Measurements from ENCODE around the gene DENND2D. TPM values are rescaled to one million over a fixed set of nuclear protein-coding genes. Genes with fewer than 3 reads are reported as not detected.
A peak's percentile ranks its signal among the peaks of the same experiment; 100 is the strongest.

DENND2D gene
- total and polyA plus RNA-seq, 9 of the 15 experiments (the other 6 are each of a cell fraction or from before 2014, with no cell fraction given) = 0.08 to 0.44 (median 0.13) TPM; not detected in 6

DNA sequence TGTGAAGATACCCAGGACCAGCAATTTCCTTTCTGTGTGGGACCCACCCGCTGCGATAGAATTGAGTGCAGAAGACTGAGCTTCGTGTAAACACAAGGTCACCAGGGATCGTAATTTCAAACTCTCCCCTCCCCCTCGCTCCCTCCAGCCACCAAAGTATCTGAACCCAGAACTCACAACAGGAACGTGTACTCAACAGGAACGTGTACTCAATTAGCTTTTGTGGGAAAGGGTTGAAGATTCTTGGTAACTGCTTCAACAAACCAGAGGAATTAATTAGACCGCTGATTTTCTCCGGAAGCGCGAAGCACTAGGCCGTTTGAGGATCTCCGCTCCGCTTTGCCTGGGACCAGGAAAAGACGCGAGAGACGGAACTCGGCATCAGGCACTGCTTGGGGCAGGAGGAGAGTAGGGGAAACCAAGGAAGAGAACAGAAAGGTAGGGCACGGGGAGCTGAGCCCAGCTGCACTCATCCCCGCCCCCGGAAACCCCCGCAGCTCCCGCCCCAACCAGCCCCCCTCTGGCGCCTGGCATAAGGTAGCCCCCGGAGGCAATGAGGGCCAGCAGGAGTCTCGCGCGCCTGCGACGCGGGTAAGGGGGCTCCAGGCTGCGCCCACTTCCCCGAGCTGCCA is 61.0 kb downstream of the DENND2D start (continued):
- TF ChIP-seq, protein P1, sequence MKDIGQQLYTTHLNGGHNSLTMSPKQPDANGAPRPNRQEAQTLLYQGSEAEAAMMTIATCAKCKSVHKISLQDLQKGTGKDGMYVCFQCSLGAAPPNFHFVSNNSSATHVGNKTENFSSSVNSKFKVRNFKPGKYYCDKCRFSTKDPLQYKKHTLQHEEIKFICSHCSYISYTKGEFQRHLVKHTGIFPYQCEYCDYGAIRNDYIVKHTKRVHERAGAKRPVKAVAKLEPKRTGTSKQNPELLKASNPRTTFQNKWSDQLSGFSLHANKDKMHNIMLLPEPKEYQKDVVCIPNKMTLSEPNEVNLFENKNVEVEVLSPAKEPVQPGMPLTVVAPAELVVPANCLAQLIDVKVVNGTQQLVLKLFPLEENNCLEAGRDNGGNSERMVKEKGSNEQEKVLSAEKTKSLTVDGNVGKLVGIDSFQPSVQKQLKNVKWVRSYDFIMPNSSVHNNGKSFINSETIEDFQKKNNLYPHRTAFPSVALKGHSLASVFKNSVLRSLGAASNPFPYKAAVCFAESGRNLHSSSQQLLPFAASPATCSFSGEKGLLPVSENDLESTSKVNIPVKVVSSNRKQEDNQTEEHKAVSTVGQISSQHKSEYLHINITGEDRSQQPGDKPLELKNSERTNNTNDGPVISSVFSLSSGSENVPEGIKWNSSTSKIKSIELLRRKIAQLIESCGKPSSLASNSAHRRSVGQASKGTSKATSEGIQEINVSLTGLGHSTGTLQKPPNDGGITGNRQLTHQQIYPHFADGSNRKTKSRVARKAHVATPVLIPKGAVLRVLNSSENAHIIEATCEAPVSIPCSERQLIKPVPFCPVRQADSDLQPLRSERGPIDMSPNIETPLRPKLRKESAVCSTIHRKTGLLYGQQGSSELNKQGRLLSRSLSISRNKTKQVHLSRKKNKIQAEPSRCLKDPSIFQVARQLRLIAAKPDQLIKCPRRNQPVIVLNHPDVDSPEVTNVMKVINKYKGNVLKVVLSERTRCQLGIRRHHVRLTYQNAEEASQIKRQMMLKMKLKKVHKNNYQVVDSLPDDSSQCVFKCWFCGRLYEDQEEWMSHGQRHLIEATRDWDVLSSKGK (CRISPR knock-in tag; IDR thresholded peaks at IDR 0.05) = no peak
- no peak for TF ChIP-seq CBFB (CRISPR knock-in tag; IDR thresholded peaks at IDR 0.05)
- 0 out of 2 replicates have a peak, but pooled peaks have one; percentile 40 for TF ChIP-seq CC2D1A (IDR thresholded peaks at IDR 0.05)
- no peak for TF ChIP-seq HNRNPLL (IDR thresholded peaks at IDR 0.05; ENCODE audit: low read depth, low read length, poor library complexity, severe bottlenecking)
- TF ChIP-seq ZNF431 (CRISPR knock-in tag; IDR thresholded peaks at IDR 0.05) = 0 out of 2 replicates have a peak, but pooled peaks have one; percentile 1
- TF ChIP-seq ZNF311 (CRISPR knock-in tag; IDR thresholded peaks at IDR 0.05) = no peak
- TF ChIP-seq KAT2B (IDR thresholded peaks at IDR 0.05; ENCODE audit: low read depth, low read length) = no peak
- TF ChIP-seq SRSF1 (IDR thresholded peaks at IDR 0.05; ENCODE audit: low read depth, low read length) = no peak
- TF ChIP-seq, protein P2, sequence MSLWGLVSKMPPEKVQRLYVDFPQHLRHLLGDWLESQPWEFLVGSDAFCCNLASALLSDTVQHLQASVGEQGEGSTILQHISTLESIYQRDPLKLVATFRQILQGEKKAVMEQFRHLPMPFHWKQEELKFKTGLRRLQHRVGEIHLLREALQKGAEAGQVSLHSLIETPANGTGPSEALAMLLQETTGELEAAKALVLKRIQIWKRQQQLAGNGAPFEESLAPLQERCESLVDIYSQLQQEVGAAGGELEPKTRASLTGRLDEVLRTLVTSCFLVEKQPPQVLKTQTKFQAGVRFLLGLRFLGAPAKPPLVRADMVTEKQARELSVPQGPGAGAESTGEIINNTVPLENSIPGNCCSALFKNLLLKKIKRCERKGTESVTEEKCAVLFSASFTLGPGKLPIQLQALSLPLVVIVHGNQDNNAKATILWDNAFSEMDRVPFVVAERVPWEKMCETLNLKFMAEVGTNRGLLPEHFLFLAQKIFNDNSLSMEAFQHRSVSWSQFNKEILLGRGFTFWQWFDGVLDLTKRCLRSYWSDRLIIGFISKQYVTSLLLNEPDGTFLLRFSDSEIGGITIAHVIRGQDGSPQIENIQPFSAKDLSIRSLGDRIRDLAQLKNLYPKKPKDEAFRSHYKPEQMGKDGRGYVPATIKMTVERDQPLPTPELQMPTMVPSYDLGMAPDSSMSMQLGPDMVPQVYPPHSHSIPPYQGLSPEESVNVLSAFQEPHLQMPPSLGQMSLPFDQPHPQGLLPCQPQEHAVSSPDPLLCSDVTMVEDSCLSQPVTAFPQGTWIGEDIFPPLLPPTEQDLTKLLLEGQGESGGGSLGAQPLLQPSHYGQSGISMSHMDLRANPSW (CRISPR knock-in tag; IDR thresholded peaks at IDR 0.05) = no peak
- no peak for TF ChIP-seq SREBF1 (IDR thresholded peaks at IDR 0.05; ENCODE audit: borderline replicate concordance, low read depth, low read length)
- TF ChIP-seq TARDBP (IDR thresholded peaks at IDR 0.05) = no peak
- no peak for TF ChIP-seq PTBP1 (IDR thresholded peaks at IDR 0.05; ENCODE audit: low read depth, low read length)
- 0 out of 2 replicates have a peak, but pooled peaks have one; percentile 49 for TF ChIP-seq SNIP1 (IDR thresholded peaks at IDR 0.05; ENCODE audit: low read depth)
- TF ChIP-seq SIN3B (IDR thresholded peaks at IDR 0.05; ENCODE audit: low read depth) = no peak
- no peak for TF ChIP-seq SLC30A9 (CRISPR knock-in tag; IDR thresholded peaks at IDR 0.05)
- TF ChIP-seq RFX7 (CRISPR knock-in tag; IDR thresholded peaks at IDR 0.05) = no peak
- 0 out of 4 replicates have a peak, but pooled peaks of 1 of the 2 experiments have one; percentile 40 for TF ChIP-seq TEAD1 (CRISPR knock-in tag; IDR thresholded peaks at IDR 0.05)
- TF ChIP-seq MBD2 (IDR thresholded peaks at IDR 0.05; ENCODE audit: borderline replicate concordance, low read depth) = no peak
- TF ChIP-seq, protein P3, sequence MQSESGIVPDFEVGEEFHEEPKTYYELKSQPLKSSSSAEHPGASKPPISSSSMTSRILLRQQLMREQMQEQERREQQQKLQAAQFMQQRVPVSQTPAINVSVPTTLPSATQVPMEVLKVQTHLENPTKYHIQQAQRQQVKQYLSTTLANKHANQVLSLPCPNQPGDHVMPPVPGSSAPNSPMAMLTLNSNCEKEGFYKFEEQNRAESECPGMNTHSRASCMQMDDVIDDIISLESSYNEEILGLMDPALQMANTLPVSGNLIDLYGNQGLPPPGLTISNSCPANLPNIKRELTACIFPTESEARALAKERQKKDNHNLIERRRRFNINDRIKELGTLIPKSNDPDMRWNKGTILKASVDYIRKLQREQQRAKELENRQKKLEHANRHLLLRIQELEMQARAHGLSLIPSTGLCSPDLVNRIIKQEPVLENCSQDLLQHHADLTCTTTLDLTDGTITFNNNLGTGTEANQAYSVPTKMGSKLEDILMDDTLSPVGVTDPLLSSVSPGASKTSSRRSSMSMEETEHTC (IDR thresholded peaks at IDR 0.05) = no peak

All from K562 (cell line).